SH-SY5Y (cell line): ENCODE results near the gene GRPEL2.

Experiments
- GATA2 ChIP-seq: IDR thresholded peaks from 2 replicates; pipeline ENCODE4 v1.6.1; 2011; ENCODE audit warnings: mild to moderate bottlenecking, low read depth, low read length
- GATA3 ChIP-seq: IDR thresholded peaks from 2 replicates; pipeline ENCODE4 v1.6.1; 2011; ENCODE audit warnings: low read depth, mild to moderate bottlenecking, low read length, moderate library complexity

DNA sequence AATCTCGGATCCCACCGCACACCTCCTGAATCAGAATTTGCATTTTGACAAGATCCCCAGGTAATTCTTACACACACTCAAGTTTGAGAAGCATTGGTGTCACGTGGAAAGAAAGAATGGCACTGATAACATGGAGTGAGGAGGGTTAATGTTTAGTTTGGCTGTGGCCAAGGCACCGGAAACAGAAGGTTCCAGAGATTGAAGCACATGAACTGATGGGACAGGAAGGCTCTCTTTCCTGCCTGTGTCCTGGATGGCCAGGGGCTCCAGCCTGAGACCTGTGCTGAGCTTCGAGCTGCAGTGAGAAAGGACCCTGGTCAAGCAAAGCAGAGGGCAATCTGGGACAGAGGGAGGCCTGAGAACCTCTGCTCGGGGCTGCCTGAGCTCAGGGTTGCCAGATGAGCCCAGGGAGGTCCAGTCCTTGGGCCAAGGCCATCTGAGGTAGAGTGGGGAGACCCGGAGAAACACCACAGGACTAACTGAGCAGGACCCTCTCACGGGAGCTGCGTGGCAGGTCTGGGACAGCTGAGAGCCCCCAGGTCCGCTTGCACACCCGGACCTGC, 46.4 kb upstream of the GRPEL2 start:
- TF ChIP-seq GATA2 (no peak), GATA3 (no peak)
